Measurements from ENCODE around the gene STEAP3.

DNA sequence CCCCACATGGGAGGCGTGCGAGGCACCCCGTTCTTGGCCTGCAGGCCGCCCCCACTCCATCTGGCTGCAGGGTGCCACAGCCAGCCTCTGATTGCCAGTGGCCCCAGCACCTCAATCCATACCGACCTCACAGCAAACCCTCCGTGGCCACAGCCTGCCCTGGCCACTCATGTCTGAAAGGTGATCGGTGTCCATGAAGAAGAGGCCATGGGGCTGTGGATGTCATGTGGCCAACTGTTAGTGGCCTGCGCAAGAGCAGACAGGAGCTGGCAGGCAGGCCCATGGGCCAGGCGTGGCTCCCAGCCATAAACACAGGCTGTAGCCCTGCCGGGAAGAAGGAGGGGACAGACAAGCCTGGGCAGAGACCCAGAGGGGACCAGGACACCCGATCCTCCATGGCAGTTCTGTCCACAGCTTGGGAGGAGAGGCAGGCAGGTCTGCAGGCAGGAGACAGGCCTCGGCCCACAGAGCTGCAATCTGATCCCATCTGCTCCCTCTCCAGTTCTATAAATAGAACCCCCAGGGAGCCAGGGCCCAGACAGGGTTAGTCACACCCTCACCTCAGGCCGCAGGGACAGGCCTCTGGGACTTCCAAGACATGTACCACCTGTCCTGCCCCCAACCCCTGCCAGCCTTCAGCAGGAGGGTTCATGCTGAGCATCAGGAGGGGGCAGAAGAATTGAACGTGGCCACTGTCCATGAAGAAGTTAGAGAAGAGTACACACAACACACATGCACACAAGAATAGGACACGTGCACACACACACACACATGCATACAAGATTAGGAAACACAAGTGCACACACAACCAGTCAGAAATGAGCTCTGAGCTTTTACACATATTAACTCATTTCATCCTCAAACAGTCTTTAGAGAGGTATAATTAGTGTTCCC, 16.9 kb downstream of the STEAP3 start:
- TF ChIP-seq CTCF (conservative IDR thresholded peaks at IDR 0.05; ENCODE audit: low read length) = no peak
- no peak for TF ChIP-seq EZH2phosphoT487 (IDR thresholded peaks at IDR 0.05; ENCODE audit: borderline replicate concordance)

Data from Loucy (cell line).